Measurements from ENCODE around the gene ITGB1BP1. TPM values are rescaled to one million over a fixed set of nuclear protein-coding genes. Genes with fewer than 3 reads are reported as not detected.

Gene ITGB1BP1, protein sequence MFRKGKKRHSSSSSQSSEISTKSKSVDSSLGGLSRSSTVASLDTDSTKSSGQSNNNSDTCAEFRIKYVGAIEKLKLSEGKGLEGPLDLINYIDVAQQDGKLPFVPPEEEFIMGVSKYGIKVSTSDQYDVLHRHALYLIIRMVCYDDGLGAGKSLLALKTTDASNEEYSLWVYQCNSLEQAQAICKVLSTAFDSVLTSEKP
- total RNA-seq (42.0 TPM), polyA plus RNA-seq (80.2 TPM)

DNA sequence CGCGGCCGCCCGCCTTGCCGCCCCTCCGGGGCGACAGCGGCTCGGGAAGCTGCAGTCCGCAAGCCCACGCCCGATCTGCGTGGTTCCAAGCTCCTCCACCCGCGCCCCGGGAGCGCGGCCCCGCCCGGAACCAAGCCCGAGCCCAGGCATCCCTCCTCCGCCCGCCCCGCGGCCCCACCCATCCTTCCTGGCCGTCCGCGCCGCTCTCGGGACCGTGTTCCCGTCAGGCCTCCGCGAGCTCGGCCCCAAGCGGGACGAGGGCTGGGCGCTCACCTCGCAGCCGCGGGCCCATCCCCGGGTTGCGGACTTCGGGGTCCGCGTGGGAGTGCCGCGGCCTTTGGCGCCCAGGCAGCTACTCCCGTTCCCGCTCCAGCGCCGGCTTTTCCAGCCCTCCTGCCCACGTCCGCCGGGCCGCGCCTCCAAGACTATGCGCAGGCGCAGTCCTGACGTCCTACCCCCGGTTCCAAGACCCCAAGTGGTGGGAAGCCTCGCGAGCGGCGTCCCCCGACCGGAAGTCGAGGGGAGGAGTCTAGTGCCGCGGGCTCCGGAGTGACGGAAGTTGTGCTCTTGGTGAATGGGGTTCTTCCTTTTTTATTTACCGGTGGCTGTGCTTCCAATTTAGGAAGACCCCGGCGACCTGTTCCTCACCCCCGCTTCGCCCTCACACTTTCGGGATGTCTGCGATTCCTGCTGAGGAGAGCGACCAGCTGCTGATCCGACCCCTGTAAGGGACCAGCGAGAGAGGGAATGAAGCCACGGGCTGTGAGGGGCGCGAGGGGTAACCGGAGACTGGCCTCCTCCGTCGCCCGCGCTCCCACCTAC lies at the start of gene ITGB1BP1, which contains the start of gene CPSF3:
ITGB1BP1 (minus strand) TSS at position 429 of the 822 bp plus-strand sequence. CDS start 4,831 bp downstream, outside the sequence.
CPSF3 (plus strand) TSS at position 555 of the 822 bp plus-strand sequence; CDS start at position 675, 120 bp downstream.
- under 1% methylated on average over 89 of the region's 91 CpGs for WGBS
- Histone ChIP-seq H3K27ac (ENCODE audit: low read depth) (peak within 1 kb of the TSS; percentile 87), H3K36me3 (ENCODE audit: insufficient read depth) (no peaks in the 10 kb centered on the region), H3K4me1 (ENCODE audit: insufficient read depth) (no peaks in the 10 kb centered on the region), H3K4me3 (ENCODE audit: low read depth, low read length) (peak within 1 kb of the TSS; percentile 83)
- DNase-seq (ENCODE audit: extremely low spot score): peak; percentile 96

- WGBS: 95% methylated on average over 9 of the region's 9 CpGs
- DNase-seq (ENCODE audit: extremely low spot score): no peak
- Histone ChIP-seq H3K4me3 (ENCODE audit: low read depth, low read length) (no peak overlapping the region), H3K36me3 (ENCODE audit: insufficient read depth) (no peaks in the 10 kb centered on the region), H3K4me1 (ENCODE audit: insufficient read depth) (peaks cover 2% of the 10 kb centered on the region), H3K27ac (ENCODE audit: low read depth) (no peak overlapping the region)
These were observed 49.2 kb upstream of the ITGB1BP1 start for GRCh38 chr2:9472511-9472910.

GRCh38 chr2:9471206-9471605 lies 47.9 kb upstream of the ITGB1BP1 start:
- no peak overlapping the region for H3K27ac ChIP-seq (ENCODE audit: low read depth)
- DNase-seq (ENCODE audit: extremely low spot score): no peak
- H3K36me3 ChIP-seq (ENCODE audit: insufficient read depth): no peaks in the 10 kb centered on the region
- H3K4me3 ChIP-seq (ENCODE audit: low read depth, low read length): no peak overlapping the region
- peaks cover 2% of the 10 kb centered on the region for H3K4me1 ChIP-seq (ENCODE audit: insufficient read depth)
- WGBS: 80% methylated on average over 5 of the region's 5 CpGs

GRCh38 chr2:9467687-9468086 lies 44.4 kb upstream of the ITGB1BP1 start:
- no peaks in the 10 kb centered on the region for H3K36me3 ChIP-seq (ENCODE audit: insufficient read depth)
- no peak for DNase-seq (ENCODE audit: extremely low spot score)
- WGBS: 89% methylated on average over 10 of the region's 10 CpGs
- no peaks in the 10 kb centered on the region for H3K4me1 ChIP-seq (ENCODE audit: insufficient read depth)
- H3K27ac ChIP-seq (ENCODE audit: low read depth): no peak overlapping the region
- H3K4me3 ChIP-seq (ENCODE audit: low read depth, low read length): no peak overlapping the region

GRCh38 chr2:9466147-9466683 lies 42.9 kb upstream of the ITGB1BP1 start:
- DNase-seq (ENCODE audit: extremely low spot score): no peak
- 89% methylated on average over 46 of the region's 46 CpGs for WGBS
- no peaks in the 10 kb centered on the region for H3K36me3 ChIP-seq (ENCODE audit: insufficient read depth)
- no peak overlapping the region for H3K4me3 ChIP-seq (ENCODE audit: low read depth, low read length)
- H3K4me1 ChIP-seq (ENCODE audit: insufficient read depth): no peaks in the 10 kb centered on the region
- H3K27ac ChIP-seq (ENCODE audit: low read depth): no peak overlapping the region

- Histone ChIP-seq H3K4me3 (ENCODE audit: low read depth, low read length) (no peak overlapping the region), H3K27ac (ENCODE audit: low read depth) (no peak overlapping the region), H3K36me3 (ENCODE audit: insufficient read depth) (peaks cover 2% of the 10 kb centered on the region), H3K4me1 (ENCODE audit: insufficient read depth) (no peaks in the 10 kb centered on the region)
- DNase-seq (ENCODE audit: extremely low spot score): no peak
- WGBS: 83% methylated on average over 7 of the region's 7 CpGs
These were observed 41.8 kb upstream of the ITGB1BP1 start for GRCh38 chr2:9465170-9465569.

GRCh38 chr2:9463698-9464034 lies 40.3 kb upstream of the ITGB1BP1 start:
- DNase-seq (ENCODE audit: extremely low spot score): no peak
- no peak overlapping the region for H3K27ac ChIP-seq (ENCODE audit: low read depth)
- H3K4me1 ChIP-seq (ENCODE audit: insufficient read depth): no peaks in the 10 kb centered on the region
- 78% methylated on average over 7 of the region's 7 CpGs for WGBS
- peaks cover 2% of the 10 kb centered on the region for H3K36me3 ChIP-seq (ENCODE audit: insufficient read depth)
- H3K4me3 ChIP-seq (ENCODE audit: low read depth, low read length): no peak overlapping the region

DNA sequence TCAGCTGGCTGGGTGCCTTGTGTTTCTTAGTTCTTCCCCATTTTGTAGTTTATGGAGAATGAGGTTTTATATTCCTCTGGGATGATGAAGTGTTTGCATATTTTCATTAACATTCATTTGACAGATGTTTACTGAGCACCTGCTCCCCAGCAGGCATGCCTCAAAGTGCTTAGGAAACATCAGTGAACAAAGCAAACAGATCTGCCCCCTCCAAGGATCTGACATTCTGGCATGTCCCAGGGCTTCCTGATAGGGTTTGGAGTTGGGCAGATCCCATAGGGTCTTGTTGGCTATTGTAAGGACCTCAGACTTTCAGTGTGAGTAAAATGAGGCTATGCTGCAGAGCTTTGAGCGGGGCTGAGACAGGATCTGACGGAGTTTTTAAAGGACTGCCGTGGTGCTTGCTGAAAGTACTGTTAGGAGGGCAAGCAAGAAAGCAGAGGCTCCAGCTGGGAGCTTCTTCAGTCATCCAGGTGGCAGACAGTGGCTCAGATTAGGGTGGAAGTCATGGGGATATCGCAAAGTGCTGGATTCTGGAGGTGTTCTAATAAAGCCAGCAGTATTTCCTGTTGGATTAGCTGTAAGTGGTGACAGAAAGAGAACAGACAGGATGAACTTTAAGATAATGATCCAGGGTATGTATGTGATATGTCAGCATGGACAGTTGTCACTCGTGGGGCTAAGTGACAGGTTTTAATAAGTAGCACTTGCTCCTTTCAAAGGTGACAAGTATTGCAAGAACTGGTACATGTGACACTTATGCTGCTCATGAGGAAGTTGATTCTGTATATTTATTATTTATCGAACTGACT lies 39.8 kb upstream of the ITGB1BP1 start:
- H3K4me3 ChIP-seq (ENCODE audit: low read depth, low read length): no peak overlapping the region
- DNase-seq (ENCODE audit: extremely low spot score): no peak
- no peaks in the 10 kb centered on the region for H3K4me1 ChIP-seq (ENCODE audit: insufficient read depth)
- H3K36me3 ChIP-seq (ENCODE audit: insufficient read depth): peaks cover 2% of the 10 kb centered on the region
- 72% methylated on average over 6 of the region's 6 CpGs for WGBS
- H3K27ac ChIP-seq (ENCODE audit: low read depth): no peak overlapping the region

GRCh38 chr2:9462313-9462712 lies 39.0 kb upstream of the ITGB1BP1 start:
- no peak for DNase-seq (ENCODE audit: extremely low spot score)
- Histone ChIP-seq H3K36me3 (ENCODE audit: insufficient read depth) (peaks cover 2% of the 10 kb centered on the region), H3K4me3 (ENCODE audit: low read depth, low read length) (no peak overlapping the region), H3K27ac (ENCODE audit: low read depth) (no peak overlapping the region), H3K4me1 (ENCODE audit: insufficient read depth) (no peaks in the 10 kb centered on the region)
- 89% methylated on average over 5 of the region's 5 CpGs for WGBS

GRCh38 chr2:9461079-9461478 lies 37.8 kb upstream of the ITGB1BP1 start:
- DNase-seq (ENCODE audit: extremely low spot score): no peak
- H3K36me3 ChIP-seq (ENCODE audit: insufficient read depth): peaks cover 2% of the 10 kb centered on the region

DNA sequence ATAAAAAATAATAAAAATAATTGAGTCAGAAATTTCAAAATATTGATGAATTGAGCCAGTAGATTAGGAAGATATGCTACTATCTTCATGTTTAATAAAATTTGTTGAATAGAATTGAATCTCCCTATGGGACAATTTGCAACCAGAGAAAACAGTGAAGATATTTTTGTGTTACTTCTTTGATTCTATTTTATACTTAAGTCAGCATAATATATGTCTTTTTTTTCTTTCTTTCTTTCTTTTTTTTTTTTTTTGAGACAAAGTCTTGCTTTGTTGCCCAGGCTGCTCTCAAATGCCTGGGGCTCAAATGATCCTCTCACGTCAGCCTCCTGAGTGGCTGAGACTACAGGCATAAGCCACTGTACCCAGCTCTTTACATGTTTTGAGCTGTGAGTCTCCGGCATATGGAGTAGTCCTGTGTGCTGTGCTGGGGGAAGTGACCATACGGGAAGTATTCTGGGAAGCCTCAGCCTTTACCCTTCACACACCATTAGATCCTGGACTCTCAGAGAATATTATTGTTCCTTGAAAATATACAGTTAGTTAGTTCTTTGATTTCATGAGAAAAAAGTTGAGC lies 37.2 kb upstream of the ITGB1BP1 start:
- H3K36me3 ChIP-seq (ENCODE audit: insufficient read depth): peaks cover 2% of the 10 kb centered on the region

More at GRCh38 chr2:9461079-9461478, 37.8 kb upstream of the ITGB1BP1 start:
- no peak overlapping the region for H3K4me3 ChIP-seq (ENCODE audit: low read depth, low read length)
- no peak overlapping the region for H3K27ac ChIP-seq (ENCODE audit: low read depth)
- H3K4me1 ChIP-seq (ENCODE audit: insufficient read depth): no peaks in the 10 kb centered on the region
- WGBS: 86% methylated on average over 3 of the region's 3 CpGs

DNA sequence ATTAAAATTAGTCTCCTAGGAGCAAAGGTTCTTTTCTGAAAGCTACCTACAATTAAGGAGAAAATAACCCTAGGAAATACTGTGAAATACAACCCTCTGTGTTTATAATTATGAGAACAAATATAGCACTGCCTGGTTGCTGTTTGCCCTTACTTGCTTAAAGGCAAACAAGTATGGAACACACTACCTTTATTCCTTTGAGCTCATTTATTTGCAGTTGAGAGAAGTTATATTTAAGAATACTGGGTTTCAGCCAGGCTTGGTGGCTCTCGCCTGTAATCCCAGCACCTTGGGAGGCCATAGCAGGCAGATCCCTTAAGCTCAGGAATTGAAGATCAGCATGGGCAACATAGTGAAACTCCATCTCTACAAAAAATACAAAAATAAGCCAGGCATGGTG lies 27.9 kb upstream of the ITGB1BP1 start:
- 95% methylated on average over 1 of the region's 1 CpG for WGBS
- H3K4me1 ChIP-seq (ENCODE audit: insufficient read depth): no peaks in the 10 kb centered on the region
- DNase-seq (ENCODE audit: extremely low spot score): no peak
- H3K4me3 ChIP-seq (ENCODE audit: low read depth, low read length): no peak overlapping the region
- no peak overlapping the region for H3K27ac ChIP-seq (ENCODE audit: low read depth)
- peaks cover 4% of the 10 kb centered on the region for H3K36me3 ChIP-seq (ENCODE audit: insufficient read depth)

More for the DNA sequence above, 37.2 kb upstream of the ITGB1BP1 start:
- Histone ChIP-seq H3K27ac (ENCODE audit: low read depth) (no peak overlapping the region), H3K4me1 (ENCODE audit: insufficient read depth) (no peaks in the 10 kb centered on the region), H3K4me3 (ENCODE audit: low read depth, low read length) (no peak overlapping the region)
- DNase-seq (ENCODE audit: extremely low spot score): no peak
- 93% methylated on average over 3 of the region's 3 CpGs for WGBS

DNA sequence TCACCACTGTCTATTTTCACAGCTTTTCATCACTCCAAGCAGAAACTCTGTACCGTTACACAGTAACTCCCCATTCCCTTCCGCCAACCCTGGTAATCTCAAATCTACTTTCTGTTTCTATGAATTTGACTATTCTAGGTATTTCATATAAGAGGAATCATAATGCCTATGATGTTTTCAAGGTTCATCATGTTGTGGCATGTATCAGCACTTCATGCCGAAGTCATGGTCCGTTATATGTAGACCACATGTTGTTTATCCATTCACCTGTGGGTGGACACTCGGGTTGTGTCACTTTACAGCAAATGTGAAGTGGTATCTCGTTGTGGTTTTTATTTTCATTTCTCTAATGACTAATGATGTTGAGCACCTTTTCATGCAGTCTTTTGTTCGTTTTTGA lies 21.8 kb upstream of the ITGB1BP1 start:
- Histone ChIP-seq H3K4me3 (ENCODE audit: low read depth, low read length) (no peak overlapping the region), H3K36me3 (ENCODE audit: insufficient read depth) (peaks cover 4% of the 10 kb centered on the region), H3K4me1 (ENCODE audit: insufficient read depth) (no peaks in the 10 kb centered on the region), H3K27ac (ENCODE audit: low read depth) (no peak overlapping the region)
- no peak for DNase-seq (ENCODE audit: extremely low spot score)
- 86% methylated on average over 7 of the region's 7 CpGs for WGBS
